Measurements from ENCODE around the gene NEU2.

NEU2 gene

DNA sequence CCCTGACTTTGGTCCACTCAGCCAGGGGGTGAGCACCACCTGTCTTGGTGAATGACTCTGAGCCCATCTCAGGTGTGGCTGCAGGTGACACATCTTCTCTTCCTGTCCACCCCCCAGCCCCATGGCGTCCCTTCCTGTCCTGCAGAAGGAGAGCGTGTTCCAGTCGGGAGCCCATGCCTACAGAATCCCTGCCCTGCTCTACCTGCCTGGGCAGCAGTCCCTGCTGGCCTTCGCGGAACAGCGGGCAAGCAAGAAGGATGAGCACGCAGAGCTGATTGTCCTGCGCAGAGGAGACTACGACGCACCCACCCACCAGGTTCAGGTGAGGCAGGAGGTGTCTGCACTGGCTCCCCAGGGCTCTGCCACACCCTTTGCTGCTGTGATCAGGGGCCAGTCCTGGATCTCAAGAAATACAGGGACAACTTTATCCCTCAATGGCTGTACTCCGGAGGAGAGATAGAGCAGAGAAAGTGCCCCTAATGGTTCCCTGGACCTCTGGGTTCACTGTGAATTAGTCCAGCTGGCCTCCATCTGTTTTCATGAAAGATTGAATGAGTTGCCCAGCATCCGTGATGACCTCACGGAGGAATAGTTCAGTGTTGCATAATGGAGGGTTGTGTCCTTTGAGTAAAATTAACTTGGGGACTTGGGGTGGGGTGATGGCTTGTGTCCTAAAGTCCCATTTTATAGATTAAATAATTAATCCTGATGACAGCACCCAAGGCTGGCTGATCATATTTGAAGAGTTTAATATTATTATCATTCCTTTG lies at the start of gene NEU2:
Gene NEU2, plus strand, starts transcription at position 122 of the 770 bp plus-strand sequence. Its CDS starts 0 bp downstream, at position 122.
- Histone ChIP-seq H3K9me3 (ENCODE audit: control insufficient read depth, insufficient read depth, low read length) (no peaks in the 10 kb centered on the region), H3K4me3 (ENCODE audit: low read depth, low read length) (no peak within 1 kb of the TSS), H3K36me3 (ENCODE audit: control insufficient read depth, insufficient read depth, low read length) (no peaks in the 10 kb centered on the region), H3K27me3 (ENCODE audit: control insufficient read depth, insufficient read depth, low read length) (no peaks in the 10 kb centered on the region), H3K4me1 (ENCODE audit: control insufficient read depth, insufficient read depth, low read length) (no peaks in the 10 kb centered on the region), H3K9ac (ENCODE audit: low read depth, low read length) (no peak within 1 kb of the TSS)

DNA sequence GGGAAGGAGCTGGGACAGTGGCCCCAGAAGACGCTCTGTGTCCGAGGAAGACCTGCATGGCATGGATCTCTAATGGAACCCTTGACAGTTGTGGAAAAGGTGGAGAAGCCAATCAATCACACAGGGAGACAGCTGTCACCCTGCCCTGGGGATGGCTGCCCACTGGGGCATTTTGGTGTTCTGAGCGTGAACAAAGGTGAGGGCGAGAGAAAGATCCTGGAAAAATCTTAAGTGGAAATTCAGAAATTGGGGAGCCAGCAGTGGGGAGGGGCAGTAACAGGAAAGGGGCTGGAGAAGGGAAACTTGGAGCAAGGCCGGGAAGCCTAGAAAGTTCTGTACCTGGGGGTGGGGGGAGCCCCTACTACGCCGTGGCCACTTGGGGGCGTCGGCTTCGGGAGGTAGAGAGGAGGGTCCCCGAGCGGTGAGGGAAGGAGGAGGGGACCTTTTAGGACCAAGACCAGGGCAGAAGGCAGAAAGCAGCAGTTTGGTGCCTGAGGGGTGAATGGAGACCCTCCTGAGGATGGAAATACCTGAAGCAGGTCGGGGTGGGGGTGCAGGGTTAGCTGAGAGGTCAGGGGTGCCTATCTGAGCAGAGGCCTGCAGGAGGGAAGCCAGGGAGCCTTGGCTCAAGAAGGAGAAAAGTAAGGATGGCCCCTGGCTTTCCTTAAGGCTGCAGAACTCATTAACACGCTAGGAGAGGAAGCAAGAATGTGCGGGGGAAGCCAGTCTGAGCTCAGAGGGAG lies 49.4 kb upstream of the NEU2 start:
- Histone ChIP-seq H3K9me3 (ENCODE audit: control insufficient read depth, insufficient read depth, low read length) (no peaks in the 10 kb centered on the region), H3K4me3 (ENCODE audit: low read depth, low read length) (no peak overlapping the region), H3K4me1 (ENCODE audit: control insufficient read depth, insufficient read depth, low read length) (peaks cover 5% of the 10 kb centered on the region), H3K9ac (ENCODE audit: low read depth, low read length) (no peak overlapping the region), H3K27me3 (ENCODE audit: control insufficient read depth, insufficient read depth, low read length) (no peaks in the 10 kb centered on the region), H3K36me3 (ENCODE audit: control insufficient read depth, insufficient read depth, low read length) (no peaks in the 10 kb centered on the region)

DNA sequence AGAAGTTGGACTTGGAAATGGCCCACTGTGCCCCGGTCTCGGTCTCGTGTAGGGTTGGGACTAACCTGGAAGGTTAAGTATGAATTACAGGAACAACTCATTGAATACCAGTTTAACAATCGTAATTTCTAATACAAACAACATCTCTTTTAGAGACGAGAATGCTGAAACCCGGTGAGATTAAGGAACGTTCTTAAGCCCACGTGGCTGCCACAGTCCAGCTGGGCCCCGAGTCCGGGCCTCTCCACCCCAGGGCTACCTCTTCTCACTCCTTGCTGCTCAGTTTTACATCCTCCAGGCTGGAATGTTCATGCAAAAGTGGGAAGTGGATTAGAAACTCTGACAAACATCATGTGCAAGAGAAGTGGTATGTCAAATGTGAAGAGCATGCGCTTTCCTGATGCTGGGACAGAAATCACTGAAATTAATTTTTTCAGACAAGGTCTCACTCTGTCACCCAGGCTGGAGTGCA lies 48.8 kb upstream of the NEU2 start:
- H3K4me3 ChIP-seq (ENCODE audit: low read depth, low read length): no peak overlapping the region
- no peaks in the 10 kb centered on the region for H3K36me3 ChIP-seq (ENCODE audit: control insufficient read depth, insufficient read depth, low read length)
- H3K9me3 ChIP-seq (ENCODE audit: control insufficient read depth, insufficient read depth, low read length): no peaks in the 10 kb centered on the region
- no peaks in the 10 kb centered on the region for H3K27me3 ChIP-seq (ENCODE audit: control insufficient read depth, insufficient read depth, low read length)
- H3K9ac ChIP-seq (ENCODE audit: low read depth, low read length): no peak overlapping the region
- H3K4me1 ChIP-seq (ENCODE audit: control insufficient read depth, insufficient read depth, low read length): peaks cover 5% of the 10 kb centered on the region

DNA sequence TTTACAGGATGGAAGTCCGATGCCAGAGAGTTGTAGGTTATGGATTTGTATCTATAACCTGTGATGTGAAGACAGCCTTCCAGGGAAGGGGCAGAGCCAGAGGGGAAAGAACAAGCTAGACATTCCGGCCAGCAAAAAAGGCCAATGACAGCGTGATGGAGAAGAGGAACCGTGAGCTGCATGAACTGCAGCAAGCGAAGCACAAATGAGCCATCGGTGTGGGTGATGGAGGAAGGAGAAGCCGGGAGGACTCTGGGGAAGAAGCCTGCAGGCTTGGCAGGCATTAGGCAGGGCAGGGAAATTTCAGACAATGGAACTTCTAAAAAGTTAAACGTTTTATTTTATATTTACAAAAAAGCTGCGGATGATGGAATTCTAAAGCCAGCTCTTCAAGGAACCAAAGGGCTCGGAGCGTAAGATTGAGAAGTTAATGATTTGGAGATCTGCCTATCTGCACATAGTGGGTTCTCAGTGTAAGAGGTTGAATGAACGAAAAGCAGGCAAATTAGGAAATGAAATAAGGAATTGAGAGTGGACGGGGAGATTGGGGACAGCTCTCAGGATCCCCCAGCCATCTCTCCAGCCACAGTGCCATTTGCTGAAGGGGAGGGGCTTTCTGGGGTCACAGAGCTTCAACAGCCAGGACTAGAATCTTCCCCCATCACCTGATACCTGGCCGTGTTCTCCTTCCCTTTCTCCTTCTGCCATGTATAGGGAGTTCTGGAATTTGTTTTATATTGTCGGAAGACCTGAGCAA lies 47.8 kb upstream of the NEU2 start:
- H3K4me3 ChIP-seq (ENCODE audit: low read depth, low read length): no peak overlapping the region
- H3K4me1 ChIP-seq (ENCODE audit: control insufficient read depth, insufficient read depth, low read length): peaks cover 5% of the 10 kb centered on the region
- no peaks in the 10 kb centered on the region for H3K36me3 ChIP-seq (ENCODE audit: control insufficient read depth, insufficient read depth, low read length)

DNA sequence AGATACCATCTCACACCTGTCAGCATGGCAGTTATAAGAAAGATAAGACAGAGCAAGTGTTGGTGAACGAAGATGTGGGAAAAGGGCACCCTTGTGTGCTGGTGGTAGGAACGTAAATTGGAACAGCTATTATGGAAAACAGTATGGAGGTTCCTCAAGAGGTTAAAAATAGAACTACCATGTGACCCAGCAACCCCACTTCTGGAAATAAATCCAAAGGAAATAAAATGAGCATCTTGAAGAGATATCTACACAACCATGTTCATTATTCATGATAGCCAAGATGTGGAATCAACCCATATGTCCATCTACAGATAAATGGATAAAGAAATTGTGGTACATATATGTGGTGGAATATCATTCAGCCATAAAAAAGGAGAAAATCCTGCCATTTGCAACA lies 46.3 kb upstream of the NEU2 start:
- H3K4me3 ChIP-seq (ENCODE audit: low read depth, low read length): no peak overlapping the region
- H3K36me3 ChIP-seq (ENCODE audit: control insufficient read depth, insufficient read depth, low read length): no peaks in the 10 kb centered on the region
- H3K9me3 ChIP-seq (ENCODE audit: control insufficient read depth, insufficient read depth, low read length): no peaks in the 10 kb centered on the region
- peaks cover 5% of the 10 kb centered on the region for H3K4me1 ChIP-seq (ENCODE audit: control insufficient read depth, insufficient read depth, low read length)
- H3K9ac ChIP-seq (ENCODE audit: low read depth, low read length): no peak overlapping the region
- no peaks in the 10 kb centered on the region for H3K27me3 ChIP-seq (ENCODE audit: control insufficient read depth, insufficient read depth, low read length)

More for the DNA sequence above, 47.8 kb upstream of the NEU2 start:
- H3K9ac ChIP-seq (ENCODE audit: low read depth, low read length): no peak overlapping the region
- no peaks in the 10 kb centered on the region for H3K27me3 ChIP-seq (ENCODE audit: control insufficient read depth, insufficient read depth, low read length)
- no peaks in the 10 kb centered on the region for H3K9me3 ChIP-seq (ENCODE audit: control insufficient read depth, insufficient read depth, low read length)

DNA sequence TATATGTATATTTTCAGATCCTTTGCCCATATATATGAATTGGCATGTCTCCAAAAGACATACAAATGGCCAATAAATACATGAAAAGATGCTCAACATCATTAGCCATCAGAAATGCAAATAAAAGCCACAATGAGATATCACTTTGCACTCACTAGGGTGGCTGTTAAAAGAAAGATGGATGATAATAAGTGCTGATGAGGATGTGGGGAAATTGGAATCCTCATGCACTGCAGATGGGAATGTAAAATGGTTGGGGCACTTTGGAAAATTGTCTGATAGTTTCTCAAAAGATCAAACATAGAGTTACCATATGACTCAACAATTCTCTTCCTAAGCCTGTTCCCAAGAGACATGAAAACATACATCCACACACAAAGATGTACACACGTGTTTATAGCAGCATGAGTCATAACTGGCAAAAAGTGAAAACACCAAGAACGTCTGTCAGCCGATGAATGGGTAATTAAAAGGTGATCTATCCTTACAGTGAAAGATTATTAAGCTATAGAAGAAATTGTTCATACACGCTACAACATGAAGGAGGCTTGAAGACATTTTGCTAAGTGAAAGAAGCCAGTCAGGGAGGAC lies 39.1 kb upstream of the NEU2 start:
- H3K4me1 ChIP-seq (ENCODE audit: control insufficient read depth, insufficient read depth, low read length): no peaks in the 10 kb centered on the region
- H3K9me3 ChIP-seq (ENCODE audit: control insufficient read depth, insufficient read depth, low read length): no peaks in the 10 kb centered on the region
- H3K36me3 ChIP-seq (ENCODE audit: control insufficient read depth, insufficient read depth, low read length): no peaks in the 10 kb centered on the region
- H3K4me3 ChIP-seq (ENCODE audit: low read depth, low read length): no peak overlapping the region
- no peak overlapping the region for H3K9ac ChIP-seq (ENCODE audit: low read depth, low read length)
- no peaks in the 10 kb centered on the region for H3K27me3 ChIP-seq (ENCODE audit: control insufficient read depth, insufficient read depth, low read length)

DNA sequence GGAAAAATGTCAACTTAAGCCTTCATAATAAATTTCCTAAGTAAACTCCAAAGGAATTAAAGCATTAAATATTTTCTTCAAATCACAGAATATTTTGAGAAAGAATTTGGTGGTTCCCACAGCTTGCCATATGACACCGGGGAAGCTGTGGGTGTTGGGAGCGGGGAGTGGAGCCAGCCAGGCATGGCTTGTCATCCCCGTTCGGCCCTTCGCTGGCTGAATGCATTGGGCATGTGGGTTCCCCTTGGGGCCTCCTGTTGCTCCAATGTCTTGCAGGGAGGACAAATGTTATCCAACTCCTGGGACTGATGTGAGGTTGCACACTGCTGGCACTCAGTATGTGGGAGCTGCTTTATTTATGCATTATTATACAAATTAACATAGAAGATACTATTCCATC lies 38.0 kb upstream of the NEU2 start:
- Histone ChIP-seq H3K4me3 (ENCODE audit: low read depth, low read length) (no peak overlapping the region), H3K36me3 (ENCODE audit: control insufficient read depth, insufficient read depth, low read length) (no peaks in the 10 kb centered on the region), H3K9me3 (ENCODE audit: control insufficient read depth, insufficient read depth, low read length) (no peaks in the 10 kb centered on the region), H3K9ac (ENCODE audit: low read depth, low read length) (no peak overlapping the region), H3K27me3 (ENCODE audit: control insufficient read depth, insufficient read depth, low read length) (no peaks in the 10 kb centered on the region), H3K4me1 (ENCODE audit: control insufficient read depth, insufficient read depth, low read length) (no peaks in the 10 kb centered on the region)

DNA sequence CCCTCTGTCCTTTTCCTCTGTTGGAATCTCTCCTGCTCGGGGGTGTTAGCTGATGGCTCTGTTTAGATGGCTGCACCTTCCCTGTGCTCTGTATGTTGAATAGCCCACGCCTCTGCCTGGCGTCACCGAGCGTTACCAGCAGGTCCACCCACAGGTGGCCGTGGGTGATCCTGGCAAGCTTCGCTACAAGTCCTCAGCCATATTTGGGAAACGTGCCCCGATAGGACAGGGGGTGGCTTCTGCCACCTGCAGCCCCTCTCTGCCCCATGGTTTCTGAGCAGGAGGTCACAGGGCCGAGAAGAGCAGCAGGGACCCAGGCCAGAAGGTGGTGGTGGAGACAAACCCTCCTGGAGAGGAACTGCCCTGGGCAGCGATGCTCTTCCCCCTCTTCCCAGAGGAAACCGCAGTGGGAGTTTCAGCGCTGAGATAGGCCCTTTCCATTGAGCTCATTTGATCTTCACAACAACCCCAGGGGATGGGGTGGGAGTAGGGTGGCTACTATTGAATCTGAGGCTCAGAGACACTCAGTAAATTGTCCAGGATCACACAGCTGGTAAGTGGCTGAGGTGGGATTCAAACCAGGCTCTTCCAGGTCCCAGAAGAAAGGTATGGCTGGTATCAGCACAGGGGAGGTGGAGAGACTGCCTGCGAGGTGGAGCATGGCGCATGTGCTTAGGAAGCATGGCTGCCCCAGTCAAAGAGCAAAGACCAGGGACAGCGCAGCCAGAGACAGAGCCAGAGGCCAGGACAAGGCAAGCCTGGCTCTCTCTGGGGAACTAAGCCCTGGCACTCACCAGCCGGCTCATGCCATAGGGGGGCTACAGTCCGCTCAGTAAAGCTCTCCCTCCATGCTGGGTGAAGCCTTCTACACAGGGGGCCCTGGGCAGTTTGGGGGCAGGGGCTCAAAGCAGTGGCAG lies 34.5 kb upstream of the NEU2 start:
- Histone ChIP-seq H3K36me3 (ENCODE audit: control insufficient read depth, insufficient read depth, low read length) (no peaks in the 10 kb centered on the region), H3K27me3 (ENCODE audit: control insufficient read depth, insufficient read depth, low read length) (no peaks in the 10 kb centered on the region), H3K4me3 (ENCODE audit: low read depth, low read length) (no peak overlapping the region), H3K9ac (ENCODE audit: low read depth, low read length) (no peak overlapping the region), H3K9me3 (ENCODE audit: control insufficient read depth, insufficient read depth, low read length) (no peaks in the 10 kb centered on the region), H3K4me1 (ENCODE audit: control insufficient read depth, insufficient read depth, low read length) (no peaks in the 10 kb centered on the region)

DNA sequence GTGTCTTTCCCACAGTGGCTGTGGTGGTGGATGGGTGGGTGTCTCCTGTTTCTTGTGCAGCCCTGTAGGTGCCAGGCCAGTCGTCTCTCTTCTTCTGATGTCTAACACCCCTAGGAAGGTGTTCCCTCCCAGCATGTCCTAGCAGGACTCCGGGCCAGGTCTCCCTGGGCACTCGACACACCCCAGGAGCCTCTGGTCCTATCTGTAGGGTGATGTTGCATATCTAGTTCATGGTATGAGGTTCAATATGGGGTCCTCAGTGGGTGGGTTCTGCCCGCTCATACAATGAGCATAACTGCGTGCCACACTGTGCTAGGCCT lies 33.8 kb upstream of the NEU2 start:
- Histone ChIP-seq H3K36me3 (ENCODE audit: control insufficient read depth, insufficient read depth, low read length) (no peaks in the 10 kb centered on the region), H3K27me3 (ENCODE audit: control insufficient read depth, insufficient read depth, low read length) (no peaks in the 10 kb centered on the region), H3K9ac (ENCODE audit: low read depth, low read length) (no peak overlapping the region), H3K9me3 (ENCODE audit: control insufficient read depth, insufficient read depth, low read length) (no peaks in the 10 kb centered on the region), H3K4me3 (ENCODE audit: low read depth, low read length) (no peak overlapping the region), H3K4me1 (ENCODE audit: control insufficient read depth, insufficient read depth, low read length) (no peaks in the 10 kb centered on the region)

DNA sequence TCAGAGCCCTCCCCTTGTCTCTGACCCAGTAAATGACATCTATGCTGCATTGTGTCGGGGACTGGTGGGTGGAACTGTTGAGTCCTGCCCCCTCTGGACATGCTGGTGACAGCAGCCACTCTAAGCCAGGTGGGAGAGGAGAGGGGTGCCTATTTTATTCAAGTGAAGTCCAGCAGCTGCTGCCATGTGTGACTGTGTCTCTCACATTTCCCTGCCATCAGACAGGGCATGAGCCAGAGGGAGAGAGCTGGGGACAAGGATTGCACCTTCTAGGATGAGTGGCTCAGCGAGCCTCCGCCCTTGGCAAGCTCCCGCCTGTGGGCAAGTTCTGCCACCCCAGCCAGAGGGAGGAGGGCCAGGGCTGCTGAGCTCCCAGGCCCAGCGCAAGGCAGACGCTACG lies 33.1 kb upstream of the NEU2 start:
- Histone ChIP-seq H3K4me3 (ENCODE audit: low read depth, low read length) (no peak overlapping the region), H3K27me3 (ENCODE audit: control insufficient read depth, insufficient read depth, low read length) (no peaks in the 10 kb centered on the region), H3K9me3 (ENCODE audit: control insufficient read depth, insufficient read depth, low read length) (no peaks in the 10 kb centered on the region), H3K36me3 (ENCODE audit: control insufficient read depth, insufficient read depth, low read length) (no peaks in the 10 kb centered on the region), H3K4me1 (ENCODE audit: control insufficient read depth, insufficient read depth, low read length) (no peaks in the 10 kb centered on the region), H3K9ac (ENCODE audit: low read depth, low read length) (no peak overlapping the region)

All from iPS-15b (cell line).